ENCODE measurements around the gene POLDIP3.

GRCh38 chr22:42630211-42630610 is 15.5 kb upstream of the POLDIP3 start:
- TF ChIP-seq POLR2A (IDR thresholded peaks at IDR 0.05; ENCODE audit: low read depth, low read length) (no peak), TAF1 (IDR thresholded peaks at IDR 0.05; ENCODE audit: low read depth, low read length) (no peak), POLR2AphosphoS5 (IDR thresholded peaks at IDR 0.05; ENCODE audit: low read depth, low read length) (no peak)

Data from GM12891 (cell line).